Glomerular endothelial cell (primary cell): Measurements from ENCODE around the gene CEP152. TPM values are rescaled to one million over a fixed set of nuclear protein-coding genes. Genes with fewer than 3 reads are reported as not detected.

ENCODE experiments used
- DNase-seq: peaks from one replicate; pipeline ENCODE4 v3.0.0-alpha.2; 2011; ENCODE audit warnings: low read depth, low spot score; ENCODE audit errors: extremely low read depth
- total RNA-seq: library from RNA; depleted of rRNA; stranded (reverse); fragments of >200 nt; gene quantifications from 2 replicates; pipeline ENCODE4 v1.2.3, GENCODE V29; 2015

CEP152 gene
- total RNA-seq, 1 donor from 2014 or later = 3.9 TPM

GRCh38 chr15:48775546-48775945 is 35.3 kb downstream of the CEP152 start:
- no peak for DNase-seq

GRCh38 chr15:48774484-48774883 is 36.4 kb downstream of the CEP152 start:
- DNase-seq = no peak

- DNase-seq = no peak
Observed at GRCh38 chr15:48766196-48766595, 44.7 kb downstream of the CEP152 start.

- no peak for DNase-seq
Observed at GRCh38 chr15:48765022-48765421, 45.8 kb downstream of the CEP152 start.

GRCh38 chr15:48761393-48762158 is 49.3 kb downstream of the CEP152 start:
- DNase-seq = no peak

GRCh38 chr15:48759921-48760320 is 50.9 kb downstream of the CEP152 start:
- no peak for DNase-seq

GRCh38 chr15:48757661-48758060 is 53.2 kb downstream of the CEP152 start:
- no peak for DNase-seq

- DNase-seq = no peak
Observed at GRCh38 chr15:48754011-48754410, 56.9 kb downstream of the CEP152 start.

GRCh38 chr15:48751595-48751994 is 59.3 kb downstream of the CEP152 start:
- no peak for DNase-seq

- no peak for DNase-seq
Observed at GRCh38 chr15:48748535-48748934, 62.3 kb downstream of the CEP152 start.

- no peak for DNase-seq
Observed at GRCh38 chr15:48733615-48734014, 77.3 kb downstream of the CEP152 start.

GRCh38 chr15:48730506-48730905 is 80.4 kb downstream of the CEP152 start:
- no peak for DNase-seq

GRCh38 chr15:48723969-48724368 is 86.9 kb downstream of the CEP152 start:
- no peak for DNase-seq

- DNase-seq = peak; percentile 61
Observed at GRCh38 chr15:48722764-48723661, 87.9 kb downstream of the CEP152 start.

- DNase-seq = no peak
Observed at GRCh38 chr15:48721061-48721810, 89.6 kb downstream of the CEP152 start.

GRCh38 chr15:48720646-48721045 is 90.2 kb downstream of the CEP152 start:
- no peak for DNase-seq

- no peak for DNase-seq
Observed at GRCh38 chr15:48719668-48720067, 91.2 kb downstream of the CEP152 start.

- DNase-seq = no peak
Observed at GRCh38 chr15:48718646-48719045, 92.2 kb downstream of the CEP152 start.

- DNase-seq = no peak
Observed at GRCh38 chr15:48717458-48717857, 93.4 kb downstream of the CEP152 start.

GRCh38 chr15:48712546-48712945 is 98.3 kb downstream of the CEP152 start:
- DNase-seq = no peak

GRCh38 chr15:48710952-48711495 is 99.8 kb downstream of the CEP152 start:
- DNase-seq = no peak
